Epidermal melanocyte (primary cell): ENCODE measurements around the gene COP1.
"Not testable (repeated sequence)": the region's sequence is repeated elsewhere in the genome, so short reads cannot be mapped to it uniquely, and the experiment has no call there.

Source experiments
- DNase-seq: peaks from one replicate; pipeline ENCODE4 v3.0.0; 2011; ENCODE audit warnings: low spot score; ENCODE audit not compliant: insufficient read length

The COP1 gene

DNA sequence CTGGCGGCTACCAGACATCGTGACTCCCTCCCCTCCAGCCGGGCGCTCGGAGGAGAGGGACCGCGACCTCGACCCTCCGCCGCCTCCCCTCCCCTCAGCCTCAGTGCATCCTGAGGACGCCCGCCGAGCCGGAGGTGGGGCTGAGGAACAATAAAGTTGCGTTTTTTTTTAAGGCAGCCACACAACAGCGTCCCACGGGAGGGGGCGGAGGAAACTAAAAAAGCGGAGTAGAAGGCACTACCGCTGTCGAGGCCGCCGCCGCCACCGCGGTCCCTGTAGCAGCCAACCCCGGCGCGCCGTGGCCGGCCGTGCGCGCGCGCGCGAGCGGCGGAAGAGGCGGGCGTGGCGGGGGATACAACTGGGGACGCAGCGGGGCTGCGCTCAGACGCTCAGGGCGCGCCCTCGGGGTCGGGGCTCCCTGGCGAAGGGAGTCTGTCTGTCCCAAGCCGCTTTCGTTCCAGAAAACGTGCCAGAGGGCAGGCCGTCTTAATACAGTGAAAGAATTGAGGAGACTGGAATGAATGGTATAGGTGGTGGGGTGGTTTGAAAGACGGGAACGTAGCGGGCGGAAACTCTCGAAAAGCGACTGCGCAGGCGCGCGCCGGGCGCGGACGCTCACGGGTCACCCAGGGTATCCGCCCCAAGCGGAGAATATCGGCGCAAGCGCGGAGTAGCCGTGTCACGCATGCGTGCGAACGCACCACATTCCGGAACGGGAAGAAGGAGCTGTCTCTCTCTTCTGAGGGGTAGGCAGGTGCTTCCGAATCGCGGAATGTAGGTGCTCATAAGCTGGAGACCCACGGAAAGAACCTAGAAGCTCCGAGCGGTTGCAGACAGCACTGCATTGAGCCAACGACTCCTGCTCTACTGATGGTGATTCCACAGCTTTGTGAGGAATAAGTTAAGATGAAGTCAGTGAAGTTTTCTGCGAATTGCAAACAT is at the start of gene COP1:
Gene COP1 (minus strand): TSS at position 326 of the 942 bp plus-strand sequence. CDS start 308 bp downstream, at position 18.
- DNase-seq, result peak; percentile 93

DNA sequence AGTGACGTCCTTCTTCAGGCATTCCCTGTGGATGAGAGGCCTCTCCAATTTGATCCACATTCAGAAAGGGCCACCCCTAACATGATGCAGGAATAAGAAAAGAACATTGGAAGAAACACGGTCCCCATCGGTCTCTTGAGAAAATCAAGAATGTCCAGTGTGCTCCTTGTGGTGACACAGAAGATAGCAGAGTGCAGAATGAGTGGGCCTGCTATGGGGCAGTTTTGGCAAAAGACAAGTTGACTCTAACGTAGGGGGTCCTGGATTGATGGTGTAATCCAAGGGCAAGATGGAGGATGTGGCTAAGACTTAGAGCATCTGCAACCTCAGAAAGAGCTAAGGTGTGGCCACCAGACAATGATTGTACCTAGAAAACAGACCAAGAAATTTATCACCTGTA is 45.1 kb upstream of the COP1 start:
- no peak for DNase-seq

DNA sequence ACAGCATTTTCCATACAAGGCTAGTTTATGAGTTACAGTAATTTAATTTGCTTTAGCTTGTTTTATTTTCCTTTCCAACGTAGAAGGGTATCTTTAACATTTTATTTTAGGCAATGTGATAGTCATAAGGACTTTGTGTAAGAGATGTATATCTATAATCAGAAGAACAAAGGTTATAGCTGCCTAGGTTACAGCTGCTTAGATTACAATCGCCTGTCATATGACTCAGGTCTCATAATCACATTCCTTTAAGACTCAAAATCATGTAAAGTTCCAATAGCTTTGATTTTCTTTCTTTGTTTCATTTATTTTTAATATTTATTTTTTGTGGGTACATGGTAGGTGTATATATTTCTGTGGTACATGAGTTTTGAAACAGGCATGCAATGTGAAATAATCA is 37.8 kb upstream of the COP1 start:
- no peak for DNase-seq

DNA sequence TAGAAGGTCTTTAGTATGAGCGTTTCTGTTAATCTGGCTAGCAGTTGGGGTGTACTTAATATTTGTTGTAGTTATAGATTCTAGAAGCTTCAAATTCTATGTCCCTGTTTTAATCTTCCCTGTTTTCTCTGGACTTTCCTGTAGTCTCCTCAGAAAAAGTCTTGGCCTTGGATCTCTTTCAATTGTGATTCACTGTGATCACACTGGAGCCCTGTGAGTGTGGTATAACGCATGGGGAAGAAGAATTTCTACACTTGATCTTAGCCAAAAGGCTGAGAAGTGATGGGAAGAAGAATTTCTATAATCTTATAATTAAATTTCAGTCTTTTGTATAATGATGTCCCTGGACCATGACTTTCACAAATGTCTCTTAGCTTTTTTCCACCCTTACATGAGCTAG is 36.7 kb upstream of the COP1 start:
- no peak for DNase-seq

DNA sequence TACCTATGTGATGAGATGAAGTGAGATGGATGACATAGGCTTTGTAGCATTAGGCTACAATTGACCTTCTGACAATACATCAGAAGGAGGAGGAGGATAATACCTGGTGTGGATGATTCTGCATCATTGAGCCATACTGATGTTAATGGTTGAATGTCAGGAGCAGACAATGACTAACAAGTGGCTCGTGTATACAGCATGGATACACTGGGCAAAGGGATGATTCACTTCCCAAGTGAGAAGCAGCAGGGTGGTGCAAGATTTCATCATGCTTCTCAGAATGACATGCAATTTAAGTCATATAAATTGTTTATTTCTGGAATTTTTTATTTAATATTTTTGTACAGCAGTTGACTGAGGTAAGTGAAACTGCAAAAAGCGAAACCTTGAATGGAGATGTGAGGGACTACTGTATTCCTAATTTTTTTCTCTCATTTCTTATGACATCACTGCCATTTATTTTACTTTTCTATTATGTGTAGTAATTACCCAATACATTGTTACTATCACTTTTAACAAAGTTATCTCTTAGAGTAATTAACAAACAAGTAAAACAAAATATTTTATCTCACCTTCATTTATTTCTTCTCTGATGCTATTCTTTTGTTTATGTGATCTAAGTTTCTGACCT is 34.4 kb upstream of the COP1 start:
- no peak for DNase-seq

DNA sequence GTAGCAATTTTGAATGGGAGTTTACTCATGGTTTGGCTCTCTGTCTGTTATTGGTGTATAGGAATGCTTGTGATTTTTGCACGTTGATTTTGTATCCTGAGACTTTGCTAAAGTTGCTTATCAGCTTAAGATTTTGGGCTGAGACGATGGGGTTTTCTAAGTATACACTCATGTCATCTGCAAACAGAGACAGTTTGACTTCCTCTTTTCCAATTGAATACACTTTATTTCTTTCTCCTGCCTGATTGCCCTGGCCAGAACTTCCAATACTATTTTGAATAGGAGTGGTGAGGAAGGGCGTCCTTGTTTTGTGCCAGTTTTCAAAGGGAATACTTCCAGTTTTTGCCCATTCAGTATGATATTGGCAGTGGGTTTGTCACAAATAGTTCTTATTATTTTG is 26.6 kb upstream of the COP1 start:
- not testable (repeated sequence) for DNase-seq

DNA sequence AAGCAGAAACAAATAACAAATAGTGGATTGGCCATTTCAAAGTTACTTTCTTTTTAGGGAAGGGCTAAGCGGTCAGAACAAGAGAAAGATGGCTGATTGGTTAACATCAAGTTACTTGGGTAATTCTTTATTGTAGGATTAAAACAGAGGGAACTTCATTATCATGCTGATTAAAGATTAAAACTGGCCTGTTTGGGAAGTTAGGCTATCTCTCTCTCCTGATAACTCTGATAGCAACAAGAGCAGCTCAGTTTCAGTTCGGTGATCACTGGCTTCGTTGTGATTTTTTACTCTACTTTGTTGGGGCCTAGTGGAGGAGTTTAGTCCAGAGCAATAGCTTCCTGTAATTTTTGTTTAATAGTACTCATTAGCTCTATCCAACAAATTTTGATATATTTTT is 20.5 kb upstream of the COP1 start:
- DNase-seq, result no peak

DNA sequence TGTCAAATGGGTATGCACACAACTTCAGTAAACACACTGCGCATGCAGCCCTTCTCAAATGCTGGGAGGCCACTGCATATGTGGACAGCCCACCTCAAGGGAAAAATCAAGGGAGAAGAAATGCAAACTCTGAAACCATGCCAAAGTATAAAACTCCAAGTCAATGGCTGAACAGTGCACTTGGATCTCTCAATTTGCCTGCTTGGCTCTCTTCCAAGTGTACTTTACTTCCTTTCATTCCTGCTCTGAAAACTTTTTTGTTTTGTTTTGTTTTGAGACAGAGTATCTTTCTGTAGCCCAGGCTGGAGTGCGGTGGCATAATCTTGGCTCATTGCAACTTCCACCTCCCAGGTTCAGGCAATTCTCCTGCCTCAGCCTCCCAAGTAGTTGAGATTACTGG is 18.8 kb upstream of the COP1 start:
- no peak for DNase-seq

DNA sequence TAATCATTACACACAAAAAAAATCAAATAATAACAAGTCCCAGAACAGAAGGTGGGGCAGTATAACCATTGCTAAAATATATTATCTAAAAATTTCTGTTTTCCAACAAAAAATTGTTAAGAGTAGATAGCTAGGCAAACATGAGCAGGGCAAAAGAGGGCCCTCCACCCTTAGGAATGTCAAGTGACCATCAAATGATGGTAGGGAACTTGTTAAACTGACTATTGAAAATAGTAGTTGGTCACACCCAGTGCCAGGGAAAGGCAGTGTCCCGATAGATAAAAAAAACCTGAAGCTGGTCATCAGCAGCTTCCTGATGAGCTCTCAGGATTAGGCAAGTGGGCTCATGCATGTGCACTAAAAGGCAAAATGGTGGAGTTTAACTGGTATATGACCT is 18.4 kb upstream of the COP1 start:
- no peak for DNase-seq

DNA sequence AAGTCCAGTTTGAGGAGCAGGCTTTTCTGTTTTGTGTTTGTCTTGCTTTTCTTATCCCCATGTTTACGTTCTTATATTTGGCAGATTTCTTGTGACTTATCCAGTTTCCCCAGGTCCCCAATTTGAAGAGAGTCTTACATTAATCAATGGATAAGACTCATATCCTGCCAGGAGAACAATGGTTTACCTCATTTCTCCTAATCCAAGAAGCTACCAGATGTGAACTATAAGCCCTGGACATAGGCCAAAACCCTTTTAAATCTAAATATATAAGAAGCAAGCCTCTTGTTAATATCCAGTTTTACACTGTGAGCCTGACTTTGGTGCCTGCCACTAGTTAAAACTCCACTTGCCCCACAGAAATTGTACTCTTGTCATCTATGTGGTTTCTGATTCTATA is 15.1 kb upstream of the COP1 start:
- no peak for DNase-seq

DNA sequence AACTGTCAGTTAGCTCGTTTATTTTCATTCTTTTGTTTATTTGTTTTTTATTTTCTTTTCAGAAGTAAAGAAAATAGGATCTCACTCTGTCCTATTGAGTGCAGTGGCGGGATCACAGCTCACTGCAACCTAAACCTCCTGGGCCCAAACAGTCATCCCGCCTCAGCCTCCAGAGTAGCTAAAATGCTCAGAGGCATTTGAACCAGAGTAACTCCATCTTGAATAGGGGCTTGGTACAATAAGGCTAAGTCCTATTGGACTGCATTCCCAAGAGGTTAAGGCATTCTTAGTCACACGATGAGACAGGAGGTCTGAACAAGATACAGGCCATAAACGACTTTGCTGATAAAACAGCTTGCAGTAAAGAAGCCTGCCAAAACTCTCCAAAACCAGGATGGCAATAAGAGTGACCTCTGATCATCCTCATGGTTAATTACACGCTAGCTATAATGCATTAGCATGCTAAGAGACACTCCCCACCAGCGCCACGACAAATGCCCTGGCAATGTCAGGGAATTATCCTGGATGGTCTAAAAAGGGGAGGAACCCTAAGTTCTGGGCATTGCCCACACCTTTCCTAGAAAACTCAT is 13.1 kb upstream of the COP1 start:
- DNase-seq, result no peak

DNA sequence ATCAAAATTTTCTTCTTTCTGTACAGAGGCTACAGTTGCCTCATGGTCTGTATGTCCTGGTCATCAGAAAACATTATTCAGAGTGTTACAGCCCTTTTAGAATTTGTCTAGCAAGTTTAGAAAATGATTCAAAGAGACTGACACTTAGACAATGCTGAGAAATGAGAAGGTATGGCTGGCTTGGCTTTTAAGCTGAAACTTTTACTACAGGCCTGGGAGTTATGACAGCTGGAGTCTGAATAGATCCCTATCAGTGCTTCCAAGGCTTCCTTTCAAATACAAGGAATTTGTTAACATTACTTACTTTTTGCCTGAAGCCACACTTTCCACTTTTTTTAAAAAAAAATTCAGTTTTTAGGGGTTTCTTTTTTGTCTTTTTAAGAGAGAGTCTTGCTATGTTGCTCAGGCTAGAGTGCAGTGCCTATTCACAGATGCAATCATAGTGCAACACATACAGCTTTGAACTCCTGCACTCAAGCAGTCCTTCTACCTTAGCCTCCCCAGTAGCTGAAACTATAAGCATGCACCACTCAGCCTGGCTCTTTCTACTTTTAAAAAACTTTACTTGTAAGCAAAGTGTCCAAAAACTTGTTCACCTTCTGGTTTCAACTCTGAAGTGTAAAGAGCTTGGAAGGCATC is 10.5 kb upstream of the COP1 start:
- no peak for DNase-seq

DNA sequence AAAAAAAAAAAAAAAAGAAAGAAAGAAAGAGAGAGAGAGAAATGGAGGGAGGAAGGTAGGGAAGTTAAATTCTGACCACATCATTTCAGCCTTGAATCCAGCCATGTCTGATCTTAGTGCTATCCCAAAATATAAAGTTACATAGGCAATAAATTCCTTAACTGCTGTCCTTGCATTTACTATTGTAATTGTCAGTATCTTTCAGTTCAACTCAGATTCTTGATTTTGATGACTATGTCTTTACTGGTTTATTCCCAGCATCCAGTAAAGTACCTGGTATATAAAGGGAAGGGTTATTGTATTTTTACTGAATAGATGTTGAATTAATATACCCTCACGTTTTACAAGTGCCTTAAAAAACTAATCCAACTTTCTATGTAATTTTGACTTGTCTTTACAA is 8.9 kb upstream of the COP1 start:
- no peak for DNase-seq

DNA sequence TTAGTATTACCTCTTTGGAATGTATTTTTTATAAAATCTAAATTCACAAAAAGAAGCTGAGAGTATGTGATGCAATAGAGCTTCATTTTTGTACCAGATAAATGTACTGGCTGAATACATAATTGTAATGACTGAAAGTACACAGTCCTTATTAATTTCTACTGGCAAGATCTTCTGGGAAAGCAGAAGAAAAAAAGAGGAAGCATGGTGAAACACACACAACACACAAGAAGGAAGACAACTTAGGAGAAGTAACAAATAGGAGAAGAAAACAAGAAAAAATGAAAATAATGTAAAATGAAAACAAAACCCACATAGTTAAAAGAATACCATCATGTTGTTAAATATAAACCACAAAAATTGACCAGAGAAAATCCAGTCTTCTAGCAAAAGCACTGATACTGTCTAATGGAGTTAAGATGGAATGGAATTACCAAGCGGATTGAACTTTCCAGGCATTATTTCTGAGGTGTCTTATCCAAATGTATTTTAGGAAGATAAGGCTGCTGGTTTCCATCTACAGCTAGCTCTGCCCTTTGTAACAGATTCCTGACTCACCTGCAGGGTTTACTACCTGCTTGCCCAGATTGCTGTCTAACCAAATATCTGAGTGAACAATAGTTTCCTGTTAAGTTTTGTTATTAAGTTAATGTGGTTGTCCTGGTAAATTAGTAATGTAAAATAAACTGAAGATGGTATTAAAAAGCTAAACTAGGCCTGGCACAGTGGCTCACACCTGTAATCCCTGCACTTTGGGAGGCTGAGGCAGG is 4.5 kb upstream of the COP1 start:
- no peak for DNase-seq

DNA sequence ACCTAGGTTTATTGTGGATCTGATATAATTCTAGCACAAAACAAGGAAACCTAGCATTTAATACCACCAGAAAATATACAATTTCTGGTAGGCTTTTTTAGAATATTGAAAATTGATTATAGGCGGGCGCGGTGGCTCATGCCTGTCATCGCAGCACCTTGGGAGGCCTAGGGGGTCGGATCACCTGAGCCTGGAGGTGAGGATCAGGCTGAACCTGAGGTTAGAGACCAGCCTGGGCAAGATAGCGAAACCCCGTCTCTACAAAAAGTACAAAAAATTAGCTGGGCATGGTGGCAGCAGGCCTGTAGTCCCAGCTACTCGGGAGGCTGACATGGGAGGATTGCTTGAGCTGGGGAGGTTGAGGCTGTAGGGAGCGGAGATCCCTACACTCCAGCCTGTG is 948 bp upstream of the COP1 start:
- DNase-seq, result no peak

DNA sequence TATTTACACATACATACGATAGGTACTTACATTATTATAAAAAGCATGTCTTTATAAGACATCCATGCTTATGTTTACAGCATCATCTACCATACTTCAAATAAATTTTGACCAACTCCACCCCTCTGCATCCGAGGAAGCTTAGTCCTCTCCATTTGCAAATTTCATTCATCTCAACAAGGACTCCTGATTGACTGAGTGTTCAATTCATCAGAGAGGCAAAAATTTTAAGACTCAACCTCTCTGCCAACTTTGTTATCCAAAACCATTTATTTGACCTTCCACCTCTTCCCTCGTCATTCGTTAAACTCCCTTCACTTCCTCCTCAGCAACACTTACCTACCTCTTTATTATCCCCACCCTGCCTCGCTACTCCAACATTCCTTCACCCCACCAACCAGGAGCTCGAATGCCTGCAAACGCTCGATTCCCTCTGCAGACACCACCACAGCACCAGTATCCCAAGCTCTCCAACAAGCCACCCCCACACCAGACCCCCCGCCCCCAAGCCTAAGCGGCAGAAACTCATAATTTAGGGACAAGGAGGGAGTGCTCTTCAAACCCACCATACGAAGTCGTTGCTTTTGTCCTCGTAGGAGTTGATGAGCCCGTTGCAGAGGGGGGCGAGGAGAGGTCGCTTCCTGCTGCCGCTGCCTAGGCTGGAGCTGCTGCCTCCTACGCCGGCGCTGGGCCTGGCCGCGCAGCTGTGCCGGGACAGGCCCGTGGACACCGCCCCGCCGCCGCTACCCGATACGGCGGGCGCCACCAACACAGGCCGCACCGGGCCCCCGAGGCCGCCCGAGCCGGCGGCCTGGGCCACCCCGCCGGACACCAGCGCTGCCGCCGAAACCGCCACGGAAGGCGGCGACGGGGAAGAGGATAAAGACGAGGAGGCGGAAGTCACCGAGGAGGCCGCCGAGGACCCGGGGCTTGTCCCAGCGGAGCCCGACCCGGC is 803 bp downstream of the COP1 start:
- DNase-seq, result no peak

DNA sequence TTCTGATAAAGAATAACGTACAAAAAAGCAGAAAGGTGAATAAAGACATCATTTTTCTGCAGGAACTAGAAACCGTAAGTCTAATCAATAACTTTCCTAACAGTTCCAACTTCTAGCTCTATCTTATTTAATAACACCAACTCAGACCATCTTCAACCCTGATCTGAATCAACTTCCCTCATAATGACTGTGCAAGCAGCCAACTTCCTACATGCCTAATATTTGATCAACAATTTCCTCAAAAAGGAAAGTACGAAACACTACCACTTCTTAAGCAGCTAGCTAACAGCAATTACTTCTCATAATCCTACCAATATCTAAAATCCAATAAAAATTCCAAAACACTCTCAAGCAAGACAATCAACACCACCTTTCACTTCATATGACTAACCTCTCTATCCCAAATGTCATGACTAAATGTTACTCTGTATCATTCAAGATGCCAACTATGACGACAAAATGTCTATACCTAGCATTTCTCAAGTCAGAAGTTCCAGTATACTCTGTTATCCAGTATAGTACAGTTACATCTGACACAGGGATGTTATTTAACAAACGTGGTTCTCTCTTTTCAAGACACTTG is 1.7 kb downstream of the COP1 start:
- no peak for DNase-seq

DNA sequence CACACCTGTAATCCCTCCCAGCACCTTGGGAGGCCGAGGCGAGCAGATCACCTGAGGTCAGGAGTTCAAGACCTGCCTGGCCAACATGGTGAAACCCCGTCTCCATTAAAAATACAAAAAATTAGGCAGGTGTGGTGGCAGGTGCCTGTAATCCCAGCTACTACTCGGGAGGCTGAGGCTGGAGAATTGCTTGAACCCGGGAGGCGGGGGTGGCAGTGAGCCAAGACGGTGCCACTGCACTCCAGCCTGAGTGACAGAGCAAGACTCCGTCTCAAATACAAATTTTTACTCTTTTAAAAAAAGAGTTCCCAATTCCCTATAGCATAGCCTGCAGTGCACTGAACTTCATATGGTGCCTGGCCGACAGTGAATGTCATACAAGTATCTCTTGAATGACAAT is 2.4 kb downstream of the COP1 start:
- not testable (repeated sequence) for DNase-seq

DNA sequence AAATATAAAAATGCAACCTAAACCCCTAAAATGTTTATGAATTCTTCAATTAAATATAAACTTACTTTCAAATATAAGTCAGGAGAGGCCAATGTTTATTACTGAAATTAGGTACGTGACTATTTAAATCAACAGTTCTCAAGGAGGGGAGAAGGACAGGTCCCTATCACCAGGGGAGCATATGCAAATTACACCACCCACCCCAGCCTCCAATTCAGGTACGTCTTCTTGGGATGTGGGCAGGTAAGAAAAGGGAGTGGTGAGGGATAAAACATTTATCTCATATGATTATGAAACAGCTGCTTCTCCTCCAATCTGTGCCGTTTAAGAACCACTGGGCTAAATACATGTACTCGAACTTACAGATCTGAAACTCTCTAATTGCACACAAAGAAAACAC is 3.4 kb downstream of the COP1 start:
- DNase-seq, result no peak

DNA sequence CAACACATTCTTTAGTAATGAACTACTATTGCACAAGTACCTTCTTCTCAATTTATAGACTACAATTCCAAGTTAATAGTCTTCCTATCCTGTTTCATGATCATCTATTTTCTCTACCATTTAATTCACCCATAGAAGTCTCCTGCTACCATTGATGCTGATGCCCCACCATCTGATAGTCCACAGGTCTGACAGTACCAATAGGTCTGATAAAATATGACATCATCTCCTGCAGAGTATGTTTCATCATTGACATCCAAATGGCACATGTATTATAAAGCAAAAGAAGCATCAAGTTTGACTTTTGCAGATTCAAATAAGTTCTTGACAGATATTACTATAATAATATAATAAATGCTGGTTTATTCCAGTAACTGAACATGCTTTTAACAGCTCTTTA is 5.5 kb downstream of the COP1 start:
- DNase-seq, result no peak
